ENCODE measurements around the gene GULP1.
A peak's percentile ranks its signal among the peaks of the same experiment; 100 is the strongest.

Gene GULP1

GRCh38 chr2:188582211-188582610, 290.5 kb downstream of the GULP1 start:
- Mint-ChIP-seq H3K9me3 (no peaks in the 10 kb centered on the region), H3K27me3 (ENCODE audit: low read depth) (no peaks in the 10 kb centered on the region), H3K36me3 (ENCODE audit: low read depth) (peaks cover 11% of the 10 kb centered on the region), H3K4me3 (no peak overlapping the region), H3K27ac (no peak overlapping the region), H3K4me1 (no peaks in the 10 kb centered on the region)
- TF ChIP-seq CTCF (IDR thresholded peaks at IDR 0.05; ENCODE audit: unreplicated experiment in 3 of 3), result no peak

GRCh38 chr2:188588235-188588634, 296.6 kb downstream of the GULP1 start:
- H3K4me3 Mint-ChIP-seq, result no peak overlapping the region
- no peaks in the 10 kb centered on the region for H3K9me3 Mint-ChIP-seq
- no peaks in the 10 kb centered on the region for H3K27me3 Mint-ChIP-seq (ENCODE audit: low read depth)
- H3K4me1 Mint-ChIP-seq, result no peaks in the 10 kb centered on the region
- H3K27ac Mint-ChIP-seq, result no peak overlapping the region
- peaks cover 11% of the 10 kb centered on the region for H3K36me3 Mint-ChIP-seq (ENCODE audit: low read depth)
- TF ChIP-seq CTCF (IDR thresholded peaks at IDR 0.05; ENCODE audit: unreplicated experiment in 3 of 3), result no peak

GRCh38 chr2:188596054-188596453, 304.4 kb downstream of the GULP1 start:
- Mint-ChIP-seq H3K36me3 (ENCODE audit: low read depth) (peaks cover 8% of the 10 kb centered on the region), H3K27me3 (ENCODE audit: low read depth) (no peaks in the 10 kb centered on the region), H3K4me1 (peaks cover 36% of the 10 kb centered on the region), H3K9me3 (no peaks in the 10 kb centered on the region), H3K27ac (peak overlapping the region; percentile 74 to 98 (median 93)), H3K4me3 (no peak overlapping the region)
- TF ChIP-seq CTCF (IDR thresholded peaks at IDR 0.05; ENCODE audit: unreplicated experiment in 3 of 3), result no peak

- Mint-ChIP-seq H3K4me1 (peaks cover 36% of the 10 kb centered on the region), H3K9me3 (no peaks in the 10 kb centered on the region), H3K27me3 (ENCODE audit: low read depth) (no peaks in the 10 kb centered on the region), H3K4me3 (peak overlapping the region in 1 of 3 experiments; percentile 28), H3K36me3 (ENCODE audit: low read depth) (peaks cover 4% of the 10 kb centered on the region), H3K27ac (peak overlapping the region; percentile 87 to 98 (median 95))
- TF ChIP-seq CTCF (IDR thresholded peaks at IDR 0.05; ENCODE audit: unreplicated experiment in 3 of 3), result no peak
These were observed 306.9 kb downstream of the GULP1 start for GRCh38 chr2:188598551-188598950.

GRCh38 chr2:188599140-188599539, 307.5 kb downstream of the GULP1 start:
- no peak for TF ChIP-seq CTCF (IDR thresholded peaks at IDR 0.05; ENCODE audit: unreplicated experiment in 3 of 3)
- Mint-ChIP-seq H3K27me3 (ENCODE audit: low read depth) (no peaks in the 10 kb centered on the region), H3K9me3 (no peaks in the 10 kb centered on the region), H3K4me3 (peak overlapping the region in 2 of 3 experiments; percentile 6), H3K4me1 (peaks cover 36% of the 10 kb centered on the region), H3K27ac (peak overlapping the region; percentile 87 to 98 (median 98)), H3K36me3 (ENCODE audit: low read depth) (peaks cover 2% of the 10 kb centered on the region)

- Mint-ChIP-seq H3K9me3 (no peaks in the 10 kb centered on the region), H3K27ac (peak overlapping the region in 2 of 3 experiments; percentile 98), H3K4me1 (peaks cover 36% of the 10 kb centered on the region), H3K36me3 (ENCODE audit: low read depth) (peaks cover 1% of the 10 kb centered on the region), H3K4me3 (no peak overlapping the region), H3K27me3 (ENCODE audit: low read depth) (no peaks in the 10 kb centered on the region)
- no peak for TF ChIP-seq CTCF (IDR thresholded peaks at IDR 0.05; ENCODE audit: unreplicated experiment in 3 of 3)
These were observed 309.0 kb downstream of the GULP1 start for GRCh38 chr2:188600536-188601210.

All from nephron (organoid).